ENCODE results near the gene GPX4. TPM values are rescaled to one million over a fixed set of nuclear protein-coding genes. Genes with fewer than 3 reads are reported as not detected.

GPX4 gene
- total RNA-seq, 2 donors from 2014 or later, result 152 to 157 TPM

DNA sequence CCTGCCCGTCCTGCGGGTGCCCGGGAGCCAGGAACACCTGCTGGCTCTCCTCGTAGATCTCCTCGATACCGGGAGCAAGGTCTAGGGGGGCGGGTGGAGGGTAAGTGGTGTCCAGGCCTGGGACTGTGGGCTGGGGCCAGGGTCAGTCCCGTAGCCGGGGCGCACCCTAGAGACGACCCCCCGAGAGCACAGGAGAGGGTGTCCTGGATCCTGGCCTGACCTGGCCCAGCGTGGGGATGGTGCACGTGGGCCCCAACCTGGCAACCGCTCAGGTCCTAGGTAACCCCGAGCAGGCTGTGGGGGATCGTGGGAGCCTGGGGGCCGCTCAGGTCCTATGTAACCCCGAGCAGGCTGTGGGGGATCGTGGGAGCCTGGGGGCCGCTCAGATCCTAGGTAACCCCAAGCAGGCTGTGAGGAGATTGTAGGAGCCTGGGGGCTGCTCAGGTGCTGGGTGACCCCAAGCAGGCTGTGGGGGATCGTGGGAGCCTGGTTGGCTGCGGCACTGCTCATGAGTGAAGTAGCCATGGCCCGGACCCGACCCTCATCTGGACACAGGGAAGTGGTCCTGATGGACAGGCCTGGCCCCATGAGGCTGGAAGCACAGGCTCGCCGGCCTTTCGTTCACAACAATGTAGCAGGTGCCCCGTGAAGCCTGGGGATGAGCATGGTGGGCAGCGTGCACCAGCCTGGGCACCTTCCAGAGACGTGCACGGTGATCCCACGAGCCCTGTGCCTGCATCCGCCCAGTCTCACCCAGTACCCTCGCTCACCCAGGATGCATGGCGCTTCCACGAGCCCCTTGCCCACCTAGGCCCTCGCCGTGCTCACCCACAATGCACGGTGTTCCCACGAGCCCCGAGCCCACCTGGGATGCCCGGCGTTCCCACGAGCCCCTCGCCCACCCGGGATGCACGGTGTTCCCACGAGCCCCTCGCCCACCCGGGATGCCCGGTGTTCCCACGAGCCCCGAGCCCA is 6.2 kb downstream of the GPX4 start:
- H3K36me3 ChIP-seq (replicated peaks in 1 of 2; ENCODE audit: insufficient read depth in 1 of 2, low read depth in 2 of 2), result peaks cover 0 to 5% of the 10 kb centered on the region in 2 donors
- DNase-seq, result no peak

DNA sequence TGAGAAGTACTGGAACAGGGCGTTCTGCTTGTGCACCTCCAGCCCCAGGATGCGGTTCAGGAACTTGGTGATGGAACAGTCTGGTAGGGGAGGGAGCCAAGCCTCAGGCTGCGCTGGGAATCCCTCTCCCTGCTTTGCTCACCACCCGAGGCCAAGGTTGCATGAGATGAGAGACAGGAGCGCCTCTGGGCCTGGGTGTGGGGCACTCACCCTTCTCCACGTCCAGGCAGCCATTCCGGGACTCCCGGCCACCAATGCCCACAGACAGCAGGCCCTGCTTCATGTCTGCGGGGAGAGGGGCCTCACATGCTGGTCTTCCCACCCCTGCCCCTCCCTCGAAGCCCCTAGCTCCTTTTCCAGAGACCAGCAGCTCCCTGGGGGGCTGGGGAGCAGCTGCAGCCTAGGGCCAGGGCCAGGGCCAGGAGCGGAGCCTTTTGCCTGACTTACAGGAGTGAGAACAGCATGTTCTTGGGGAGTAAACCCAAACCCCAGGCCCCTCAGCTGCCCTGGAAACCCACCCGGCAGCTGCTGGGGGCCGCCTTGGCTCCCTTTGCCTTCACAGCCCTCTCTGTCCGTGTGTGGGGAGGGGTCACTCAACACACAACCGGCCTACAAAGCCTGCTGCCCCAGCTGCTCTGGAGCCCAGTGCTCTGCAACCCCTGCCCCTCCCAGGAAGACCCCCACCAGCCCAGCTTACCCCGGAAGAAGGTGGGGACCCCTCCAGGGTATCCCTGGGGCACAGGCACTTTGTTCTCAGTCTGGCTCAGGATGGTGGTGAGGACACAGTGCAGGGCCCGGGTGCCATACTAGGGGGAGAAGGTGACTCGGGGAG is 7.2 kb downstream of the GPX4 start:
- no peak for TF ChIP-seq POLR2A (IDR thresholded peaks at IDR 0.05)
- TF ChIP-seq, protein P1, sequence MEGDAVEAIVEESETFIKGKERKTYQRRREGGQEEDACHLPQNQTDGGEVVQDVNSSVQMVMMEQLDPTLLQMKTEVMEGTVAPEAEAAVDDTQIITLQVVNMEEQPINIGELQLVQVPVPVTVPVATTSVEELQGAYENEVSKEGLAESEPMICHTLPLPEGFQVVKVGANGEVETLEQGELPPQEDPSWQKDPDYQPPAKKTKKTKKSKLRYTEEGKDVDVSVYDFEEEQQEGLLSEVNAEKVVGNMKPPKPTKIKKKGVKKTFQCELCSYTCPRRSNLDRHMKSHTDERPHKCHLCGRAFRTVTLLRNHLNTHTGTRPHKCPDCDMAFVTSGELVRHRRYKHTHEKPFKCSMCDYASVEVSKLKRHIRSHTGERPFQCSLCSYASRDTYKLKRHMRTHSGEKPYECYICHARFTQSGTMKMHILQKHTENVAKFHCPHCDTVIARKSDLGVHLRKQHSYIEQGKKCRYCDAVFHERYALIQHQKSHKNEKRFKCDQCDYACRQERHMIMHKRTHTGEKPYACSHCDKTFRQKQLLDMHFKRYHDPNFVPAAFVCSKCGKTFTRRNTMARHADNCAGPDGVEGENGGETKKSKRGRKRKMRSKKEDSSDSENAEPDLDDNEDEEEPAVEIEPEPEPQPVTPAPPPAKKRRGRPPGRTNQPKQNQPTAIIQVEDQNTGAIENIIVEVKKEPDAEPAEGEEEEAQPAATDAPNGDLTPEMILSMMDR (IDR thresholded peaks at IDR 0.05), result no peak
- ATAC-seq (no peak), DNase-seq (no peak)
- Histone ChIP-seq H3K9me3 (no peaks in the 10 kb centered on the region), H3K36me3 (replicated peaks in 1 of 2; ENCODE audit: insufficient read depth in 1 of 2, low read depth in 2 of 2) (peaks cover 0 to 11% of the 10 kb centered on the region in 2 donors), H3K4me1 (peaks cover 21% of the 10 kb centered on the region), H3K27me3 (no peaks in the 10 kb centered on the region), H3K4me3 (no peak overlapping the region), H3K27ac (peak overlapping the region in 1 of 4 donors; percentile 12)
- WGBS, 2 donors, result 88 to 91% methylated on average over 12 to 14 of the region's 18 CpGs
- intact Hi-C loops (cut with DNase I), result loop anchor here (5.0 kb wide), 1 partner anchor 81 kb away; no protein-coding TSS in a partner anchor

More for the DNA sequence above, 6.2 kb downstream of the GPX4 start:
- no peak for TF ChIP-seq POLR2A (IDR thresholded peaks at IDR 0.05)
- TF ChIP-seq, protein P1 (IDR thresholded peaks at IDR 0.05), result no peak
- Histone ChIP-seq H3K27ac (no peak overlapping the region), H3K4me3 (no peak overlapping the region), H3K9me3 (no peaks in the 10 kb centered on the region), H3K4me1 (peaks cover 31% of the 10 kb centered on the region), H3K27me3 (no peaks in the 10 kb centered on the region)
- no peak for ATAC-seq
- WGBS, 2 donors, result 89 to 93% methylated on average over 20 to 52 of the region's 54 CpGs
- intact Hi-C loops (cut with DNase I), result loop anchor here (5.0 kb wide), 1 partner anchor 82 kb away; no protein-coding TSS in a partner anchor

DNA sequence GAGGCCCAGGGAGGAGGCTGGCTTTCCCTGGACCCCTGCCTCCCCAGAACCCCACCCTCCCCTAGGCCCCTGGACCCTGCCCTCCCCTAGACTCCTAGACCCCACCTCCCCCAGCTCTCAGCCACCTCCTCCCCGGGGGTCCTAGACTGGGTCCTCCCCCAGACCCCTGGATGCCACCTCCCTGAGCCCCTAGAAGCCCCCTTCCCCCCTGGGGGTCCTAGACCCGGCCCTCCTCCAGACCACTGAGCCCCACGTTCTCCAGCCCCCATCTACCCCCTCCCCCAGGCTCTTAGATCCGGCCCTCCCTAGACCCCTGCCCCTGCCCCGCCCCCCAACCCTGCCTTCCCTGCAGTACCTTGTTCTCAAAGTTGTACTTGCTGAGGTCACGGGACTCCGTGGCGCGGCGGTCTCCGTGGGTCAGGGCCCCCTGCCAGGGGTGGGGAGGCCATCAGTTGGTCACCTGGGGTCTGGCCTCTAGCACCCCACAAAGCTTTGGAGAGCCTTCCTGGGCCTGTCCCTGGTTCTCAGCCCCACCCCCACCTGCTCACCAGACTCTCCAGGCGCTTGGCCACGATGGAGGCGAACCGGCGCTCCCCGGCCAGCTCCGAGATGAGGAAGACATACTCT is 8.0 kb downstream of the GPX4 start:
- no peaks in the 10 kb centered on the region for H3K27me3 ChIP-seq
- intact Hi-C loops (cut with DNase I), result loop anchor here (5.0 kb wide), 1 partner anchor 81 kb away; no protein-coding TSS in a partner anchor
- no peak for ATAC-seq
- no peak for DNase-seq
- TF ChIP-seq, protein P1 (IDR thresholded peaks at IDR 0.05), result no peak
- no peak for TF ChIP-seq POLR2A (IDR thresholded peaks at IDR 0.05)
- 72 to 74% methylated on average over 5 to 13 of the region's 18 CpGs for whole genome bisulfite sequencing, 2 donors
- no peaks in the 10 kb centered on the region for H3K9me3 ChIP-seq
- peaks cover 19% of the 10 kb centered on the region for H3K4me1 ChIP-seq
- peak overlapping the region in 2 of 4 donors; percentile 12 to 75 for H3K27ac ChIP-seq
- peaks cover under 1 to 14% of the 10 kb centered on the region in 2 donors for H3K36me3 ChIP-seq (replicated peaks in 1 of 2; ENCODE audit: insufficient read depth in 1 of 2, low read depth in 2 of 2)
- no peak overlapping the region for H3K4me3 ChIP-seq

DNA sequence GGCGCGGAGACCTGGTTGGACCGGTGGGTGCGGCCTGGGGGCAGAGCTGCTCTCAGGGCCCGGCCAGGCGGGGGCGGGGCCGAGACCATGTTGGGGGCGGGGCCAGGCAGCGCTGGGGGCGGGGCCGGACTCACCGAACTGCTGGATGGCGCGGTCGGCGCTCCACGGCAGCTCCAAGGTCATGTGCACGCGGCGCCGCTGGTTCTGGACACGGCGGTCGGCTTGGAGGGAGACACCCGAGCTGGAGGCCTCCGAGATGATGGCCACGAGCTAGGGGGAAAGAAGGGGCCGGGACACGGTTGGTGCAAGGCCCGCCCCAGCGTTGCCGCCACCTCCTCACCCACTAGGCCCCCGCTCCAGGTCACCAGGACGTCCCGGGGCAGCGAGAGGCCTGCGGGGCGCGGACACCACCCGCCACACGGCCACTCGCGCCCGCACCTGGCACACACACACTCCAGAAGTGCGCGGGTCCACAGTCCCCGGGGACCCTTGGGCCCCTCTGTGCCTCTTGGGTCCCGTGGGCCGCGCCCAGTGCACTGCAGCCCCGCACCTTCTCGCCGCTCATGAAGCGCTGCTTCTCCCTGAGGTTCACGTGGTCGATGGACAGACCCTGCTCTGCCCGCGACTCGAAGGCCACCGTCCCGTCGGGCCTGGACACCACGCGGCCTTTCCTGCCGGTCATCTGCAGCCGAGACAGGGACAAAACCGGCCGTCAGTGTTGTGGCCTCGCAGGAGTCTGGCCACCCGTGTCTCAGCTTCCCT is 8.7 kb downstream of the GPX4 start:
- 63 to 82% methylated on average over 25 to 51 of the region's 71 CpGs for WGBS, 2 donors
- no peaks in the 10 kb centered on the region for H3K9me3 ChIP-seq
- DNase-seq (peak in 3 of 4 donors; percentile 45 to 51 (median 45)), ATAC-seq (peak; percentile 7)
- TF ChIP-seq, protein P1 (IDR thresholded peaks at IDR 0.05), result no peak
- no peak for TF ChIP-seq POLR2A (IDR thresholded peaks at IDR 0.05)
- peaks cover 4 to 21% of the 10 kb centered on the region in 2 donors for H3K36me3 ChIP-seq (replicated peaks in 1 of 2; ENCODE audit: insufficient read depth in 1 of 2, low read depth in 2 of 2)
- peak overlapping the region in 2 of 4 donors; percentile 53 to 75 for H3K27ac ChIP-seq
- intact Hi-C loops (cut with DNase I), result loop anchor here (5.0 kb wide), 1 partner anchor 80 kb away; no protein-coding TSS in a partner anchor
- H3K27me3 ChIP-seq, result no peaks in the 10 kb centered on the region
- H3K4me3 ChIP-seq, result no peak overlapping the region
- peaks cover 19% of the 10 kb centered on the region for H3K4me1 ChIP-seq

Measured in body of pancreas (tissue), 4 donors.